Progenitor cell of endocrine pancreas (in vitro differentiated cells): ENCODE data around the gene PCDHAC2. TPM values are rescaled to one million over a fixed set of nuclear protein-coding genes. Genes with fewer than 3 reads are reported as not detected.
A peak's percentile ranks its signal among the peaks of the same experiment; 100 is the strongest.

Experiments
- DNase-seq: peaks from one replicate; pipeline ENCODE4 v3.0.0; 2021; ENCODE audit warnings: low spot score; ENCODE audit not compliant: unreplicated experiment
- H3K27ac Mint-ChIP-seq: 2 replicates; pipeline ENCODE4 v1.8.0; 2021; ENCODE audit warnings: mild to moderate bottlenecking, moderate library complexity, mixed read lengths
- H3K27me3 Mint-ChIP-seq: 2 replicates; pipeline ENCODE4 v1.8.0; 2021; ENCODE audit warnings: mixed read lengths
- H3K36me3 Mint-ChIP-seq: 2 replicates; pipeline ENCODE4 v1.8.0; 2022; ENCODE audit warnings: mixed read lengths; ENCODE audit not compliant: insufficient read depth
- H3K4me1 Mint-ChIP-seq: 2 replicates; pipeline ENCODE4 v1.8.0; 2021; ENCODE audit warnings: low read depth, mixed read lengths
- H3K4me3 Mint-ChIP-seq: 2 replicates; pipeline ENCODE4 v1.8.0; 2021; ENCODE audit warnings: low read depth, mild to moderate bottlenecking, moderate library complexity, mixed read lengths
- H3K9me3 Mint-ChIP-seq: 2 replicates; pipeline ENCODE4 v1.8.0; 2021; ENCODE audit warnings: low read depth, mixed read lengths
- total RNA-seq: library from RNA; stranded (reverse); gene quantifications from 2 replicates; pipeline ENCODE4 v1.2.1, GENCODE V29; 2021
- TF ChIP-seq, protein P1 (sequence below): fragments of 200-600 bp; sonication (generic); IDR thresholded peaks from one replicate; pipeline ENCODE4 v1.5.0; 2021; ENCODE audit warnings: antibody characterized with exemption, mild to moderate bottlenecking; ENCODE audit not compliant: unreplicated experiment

PCDHAC2 gene
- total RNA-seq, 1 donor from 2014 or later, result 1.9 TPM

- Mint-ChIP-seq H3K4me3 (no peak overlapping the region), H3K27ac (no peak overlapping the region), H3K9me3 (no peaks in the 10 kb centered on the region), H3K4me1 (peaks cover 9% of the 10 kb centered on the region), H3K27me3 (no peaks in the 10 kb centered on the region), H3K36me3 (peaks cover 2% of the 10 kb centered on the region)
- TF ChIP-seq, protein P1, sequence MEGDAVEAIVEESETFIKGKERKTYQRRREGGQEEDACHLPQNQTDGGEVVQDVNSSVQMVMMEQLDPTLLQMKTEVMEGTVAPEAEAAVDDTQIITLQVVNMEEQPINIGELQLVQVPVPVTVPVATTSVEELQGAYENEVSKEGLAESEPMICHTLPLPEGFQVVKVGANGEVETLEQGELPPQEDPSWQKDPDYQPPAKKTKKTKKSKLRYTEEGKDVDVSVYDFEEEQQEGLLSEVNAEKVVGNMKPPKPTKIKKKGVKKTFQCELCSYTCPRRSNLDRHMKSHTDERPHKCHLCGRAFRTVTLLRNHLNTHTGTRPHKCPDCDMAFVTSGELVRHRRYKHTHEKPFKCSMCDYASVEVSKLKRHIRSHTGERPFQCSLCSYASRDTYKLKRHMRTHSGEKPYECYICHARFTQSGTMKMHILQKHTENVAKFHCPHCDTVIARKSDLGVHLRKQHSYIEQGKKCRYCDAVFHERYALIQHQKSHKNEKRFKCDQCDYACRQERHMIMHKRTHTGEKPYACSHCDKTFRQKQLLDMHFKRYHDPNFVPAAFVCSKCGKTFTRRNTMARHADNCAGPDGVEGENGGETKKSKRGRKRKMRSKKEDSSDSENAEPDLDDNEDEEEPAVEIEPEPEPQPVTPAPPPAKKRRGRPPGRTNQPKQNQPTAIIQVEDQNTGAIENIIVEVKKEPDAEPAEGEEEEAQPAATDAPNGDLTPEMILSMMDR, result no peak
- DNase-seq, result no peak
These were observed 19.8 kb downstream of the PCDHAC2 start for GRCh38 chr5:140986117-140986521.

DNA sequence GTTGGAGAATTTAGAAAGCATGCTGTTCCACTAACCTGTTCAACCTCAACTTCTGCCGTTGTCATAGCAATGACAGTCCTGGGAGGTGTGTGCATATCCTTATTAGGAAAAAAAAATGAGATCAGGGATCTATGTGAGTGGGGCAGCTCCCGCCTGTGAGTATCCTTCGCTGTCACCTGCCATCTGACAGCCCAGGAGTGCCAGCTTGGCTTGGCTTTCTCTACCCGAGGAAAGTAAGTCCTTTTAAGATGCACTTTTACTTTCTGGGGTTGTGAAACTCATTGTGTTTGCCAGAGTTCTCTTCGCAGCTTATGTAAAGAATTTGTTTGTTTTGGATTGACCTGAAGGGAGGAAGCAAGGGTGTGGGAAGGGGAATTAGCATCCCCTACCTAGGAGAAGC lies 21.8 kb downstream of the PCDHAC2 start:
- peaks cover 13% of the 10 kb centered on the region for H3K4me1 Mint-ChIP-seq
- TF ChIP-seq, protein P1, result no peak
- H3K4me3 Mint-ChIP-seq, result no peak overlapping the region
- no peak for DNase-seq
- H3K27me3 Mint-ChIP-seq, result no peaks in the 10 kb centered on the region
- H3K9me3 Mint-ChIP-seq, result no peaks in the 10 kb centered on the region
- H3K36me3 Mint-ChIP-seq, result no peaks in the 10 kb centered on the region
- peak overlapping the region; percentile 30 for H3K27ac Mint-ChIP-seq

DNA sequence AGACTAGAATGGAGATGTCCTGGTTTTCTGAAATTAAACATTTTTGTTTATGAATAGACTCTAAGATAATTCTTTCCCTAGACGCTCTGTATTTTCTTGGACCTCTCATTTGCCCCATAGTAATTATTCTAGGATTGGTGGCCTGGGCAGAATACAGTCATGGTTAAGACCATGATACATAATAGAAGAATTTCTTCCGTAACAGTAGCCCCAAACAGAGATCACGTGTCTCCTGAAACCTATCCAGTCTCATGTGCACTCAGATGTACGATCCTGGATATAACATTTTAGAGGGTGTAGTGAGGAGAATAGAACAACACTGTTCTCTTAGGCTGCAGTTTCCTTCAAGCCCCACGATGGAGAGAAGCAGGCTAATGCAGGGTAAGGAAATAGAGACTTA lies 22.3 kb downstream of the PCDHAC2 start:
- Mint-ChIP-seq H3K27ac (peak overlapping the region; percentile 30), H3K4me1 (peaks cover 13% of the 10 kb centered on the region), H3K4me3 (no peak overlapping the region), H3K27me3 (no peaks in the 10 kb centered on the region), H3K36me3 (no peaks in the 10 kb centered on the region), H3K9me3 (no peaks in the 10 kb centered on the region)
- TF ChIP-seq, protein P1, result no peak
- DNase-seq, result no peak

GRCh38 chr5:140989254-140990020 lies 23.2 kb downstream of the PCDHAC2 start:
- no peaks in the 10 kb centered on the region for H3K9me3 Mint-ChIP-seq
- no peaks in the 10 kb centered on the region for H3K27me3 Mint-ChIP-seq
- TF ChIP-seq, protein P1, result no peak
- H3K4me1 Mint-ChIP-seq, result peaks cover 13% of the 10 kb centered on the region
- no peak overlapping the region for H3K4me3 Mint-ChIP-seq
- H3K36me3 Mint-ChIP-seq, result no peaks in the 10 kb centered on the region
- no peak for DNase-seq
- H3K27ac Mint-ChIP-seq, result peak overlapping the region; percentile 51

DNA sequence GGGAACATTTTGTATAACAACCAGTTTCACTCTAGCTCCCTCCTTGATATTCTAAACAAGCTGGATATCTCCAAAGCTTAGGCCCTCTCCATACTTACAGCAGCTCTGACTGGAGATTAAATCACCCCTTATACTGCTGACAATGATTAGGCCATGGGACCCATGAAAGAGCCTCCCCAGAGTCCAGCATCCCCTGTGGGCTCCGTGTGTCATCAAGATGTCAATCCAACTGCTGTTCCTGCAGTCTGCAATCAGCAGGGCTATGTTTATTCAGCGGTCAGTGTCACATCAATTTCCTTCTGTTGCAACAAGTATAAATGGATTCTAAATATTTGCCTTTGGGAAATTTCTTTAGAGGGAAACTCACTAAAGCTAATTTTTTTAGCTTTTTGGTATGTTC lies 26.6 kb downstream of the PCDHAC2 start:
- peaks cover 13% of the 10 kb centered on the region for H3K4me1 Mint-ChIP-seq
- H3K36me3 Mint-ChIP-seq, result no peaks in the 10 kb centered on the region
- H3K4me3 Mint-ChIP-seq, result no peak overlapping the region

More for the DNA sequence above, 26.6 kb downstream of the PCDHAC2 start:
- H3K27me3 Mint-ChIP-seq, result no peaks in the 10 kb centered on the region
- DNase-seq, result no peak
- H3K27ac Mint-ChIP-seq, result no peak overlapping the region
- TF ChIP-seq, protein P1, result no peak
- H3K9me3 Mint-ChIP-seq, result no peaks in the 10 kb centered on the region
